Measurements from ENCODE around the gene SAMD14.
A peak's percentile ranks its signal among the peaks of the same experiment; 100 is the strongest.

SAMD14 gene

DNA sequence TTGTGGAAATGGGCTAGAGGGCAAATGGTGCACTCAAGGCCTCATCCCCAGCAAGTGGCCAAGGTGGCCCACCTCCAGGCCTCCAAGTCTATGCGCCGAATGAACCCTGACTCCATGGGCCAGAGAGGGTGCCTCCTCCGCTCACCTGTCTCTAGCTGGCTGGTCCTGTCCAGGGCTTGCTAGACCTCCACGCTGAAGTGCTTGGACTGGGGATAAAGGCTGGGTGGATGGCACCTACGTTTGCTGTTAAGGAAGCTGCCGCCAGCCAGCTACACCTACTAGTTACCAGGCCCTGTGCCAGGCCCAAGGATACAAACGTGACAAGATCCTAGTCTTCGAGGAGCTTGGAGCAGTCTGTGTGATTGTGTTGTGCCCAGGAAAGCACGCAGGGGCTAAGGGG lies 35.1 kb upstream of the SAMD14 start:
- no peak for DNase-seq (ENCODE audit: low spot score)

DNA sequence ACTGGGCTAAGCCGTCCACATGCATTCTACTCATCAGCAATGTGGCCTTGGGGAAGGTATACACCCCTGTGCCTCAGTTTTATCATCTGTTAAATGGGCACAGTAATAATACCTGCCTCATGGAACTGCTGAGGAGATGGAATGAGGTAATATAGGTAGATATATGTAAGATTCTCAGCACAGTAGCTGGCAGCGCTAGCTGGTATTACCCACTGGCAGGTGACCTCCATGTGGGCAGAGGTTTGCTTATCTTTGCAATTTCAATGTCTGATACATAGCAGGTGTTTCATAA lies 34.7 kb upstream of the SAMD14 start:
- DNase-seq (ENCODE audit: low spot score): no peak

GRCh38 chr17:50163843-50164696 lies 34.1 kb upstream of the SAMD14 start:
- DNase-seq (ENCODE audit: low spot score): no peak

- no peak for DNase-seq (ENCODE audit: low spot score)
Measured at GRCh38 chr17:50162466-50163254, 32.7 kb upstream of the SAMD14 start.

- no peak for DNase-seq (ENCODE audit: low spot score)
Measured at GRCh38 chr17:50161911-50162288, 31.9 kb upstream of the SAMD14 start.

DNA sequence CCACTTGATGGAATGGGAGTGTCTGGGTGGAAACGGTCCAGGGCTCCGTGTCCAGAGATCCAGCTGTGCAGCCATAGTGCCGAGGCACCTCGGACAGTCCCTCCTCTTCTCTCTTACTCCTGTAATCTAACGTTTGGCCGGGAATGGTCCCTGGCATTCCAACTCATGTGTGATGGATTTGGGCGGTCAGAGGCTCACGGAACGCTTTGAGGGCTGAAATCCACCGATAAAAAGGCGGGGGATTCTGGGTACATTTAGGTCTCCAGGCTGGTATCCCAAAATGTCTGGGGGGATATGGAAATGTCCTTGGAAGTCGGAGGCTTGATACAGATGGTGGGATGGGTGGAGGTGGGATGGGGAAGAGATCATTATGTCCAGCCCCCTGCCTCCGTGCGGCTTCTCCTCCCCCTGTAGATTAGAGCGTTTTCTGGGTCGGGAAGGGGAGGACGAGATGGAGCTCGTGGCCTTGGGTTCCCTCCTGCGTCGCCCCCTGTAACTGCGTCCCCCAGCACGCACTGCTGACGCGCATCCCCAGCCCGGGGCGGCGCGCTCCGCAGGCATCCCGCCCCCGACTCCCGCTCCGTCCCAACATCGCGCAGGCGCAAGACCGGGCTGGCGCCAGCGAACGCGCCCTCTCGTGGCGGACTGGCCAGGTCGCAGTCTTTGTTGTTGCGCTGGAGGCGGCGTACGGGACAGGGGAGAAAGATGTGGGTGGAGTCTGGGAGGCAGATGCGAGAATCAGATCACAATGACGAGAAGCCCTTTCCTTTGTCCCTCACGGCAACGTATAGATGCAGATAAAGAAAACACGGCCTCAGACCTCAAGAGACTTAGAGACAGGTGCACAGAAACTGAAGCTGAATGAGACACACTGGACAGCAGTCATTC lies 31.3 kb upstream of the SAMD14 start:
- peak; percentile 95 for DNase-seq (ENCODE audit: low spot score)

DNA sequence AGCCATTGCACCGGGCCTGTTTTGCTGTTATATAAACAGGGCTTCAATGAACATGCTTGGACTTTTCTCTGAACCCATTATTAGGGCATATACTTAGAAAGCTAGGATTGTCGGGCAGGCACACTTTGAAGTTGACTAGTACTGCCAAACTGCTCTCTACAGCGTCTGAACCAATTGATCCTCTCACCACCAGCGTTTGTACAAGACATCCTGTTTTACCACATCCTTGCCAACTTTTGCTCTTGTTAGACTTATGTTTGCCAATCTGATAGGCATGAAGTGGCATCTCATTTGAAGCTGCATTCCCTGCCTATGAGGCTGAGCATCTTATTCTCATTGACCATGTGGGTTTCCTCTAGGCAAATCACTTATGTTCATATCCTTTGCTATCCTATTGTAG lies 27.9 kb upstream of the SAMD14 start:
- DNase-seq (ENCODE audit: low spot score): no peak

DNA sequence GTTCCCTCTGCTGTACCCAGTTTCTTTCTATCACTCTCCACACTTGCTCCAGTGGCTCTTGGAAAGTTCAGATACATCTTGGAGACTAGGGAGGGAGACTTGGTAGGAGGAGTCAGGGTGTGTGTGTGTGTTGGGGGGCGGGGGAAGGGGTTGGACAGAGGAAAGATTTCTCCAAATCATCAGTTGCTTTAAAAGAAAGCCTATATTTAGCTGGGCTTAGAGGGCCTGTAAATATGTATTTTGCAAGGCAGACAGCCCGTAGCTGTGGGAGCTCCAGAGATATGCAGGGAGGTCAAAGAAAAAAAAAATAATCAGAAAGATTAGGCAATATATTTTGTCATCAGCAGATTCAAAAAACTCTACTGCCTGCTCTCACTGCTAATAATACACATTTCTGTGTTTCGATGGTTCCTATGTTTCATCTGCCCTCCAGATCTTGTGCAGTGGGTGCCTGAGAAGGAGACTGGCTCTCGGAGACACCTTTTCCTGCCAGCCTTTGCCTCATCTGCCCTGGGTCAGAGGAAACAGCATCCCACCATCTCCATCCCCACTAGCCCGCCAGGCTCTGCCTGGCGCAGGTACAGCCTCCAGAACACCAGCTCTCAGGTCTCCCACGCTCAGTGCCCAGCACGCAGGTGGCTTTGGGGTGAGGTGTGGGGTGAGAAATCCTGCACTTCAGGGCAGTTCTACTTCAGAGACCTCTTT lies 25.3 kb upstream of the SAMD14 start:
- DNase-seq (ENCODE audit: low spot score): no peak

DNA sequence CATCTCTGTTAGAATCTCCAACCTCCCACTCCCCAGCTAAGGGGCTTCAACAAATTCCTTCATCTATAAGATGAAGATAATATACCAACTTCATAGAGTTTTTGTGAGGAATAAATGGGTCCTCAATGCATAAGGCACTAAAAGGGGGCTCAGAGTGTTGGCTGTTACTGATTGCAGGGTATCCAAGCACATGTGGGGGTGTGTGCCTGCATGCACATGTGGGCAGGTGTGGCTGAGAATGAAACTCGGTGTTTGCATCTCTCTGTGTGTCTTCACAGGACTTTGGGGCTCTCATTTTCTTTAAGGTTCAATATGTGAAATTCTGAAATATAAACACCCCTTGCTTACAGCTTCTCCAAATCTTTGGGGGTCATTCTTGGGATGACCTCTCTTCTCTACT lies 24.6 kb upstream of the SAMD14 start:
- DNase-seq (ENCODE audit: low spot score): no peak

DNA sequence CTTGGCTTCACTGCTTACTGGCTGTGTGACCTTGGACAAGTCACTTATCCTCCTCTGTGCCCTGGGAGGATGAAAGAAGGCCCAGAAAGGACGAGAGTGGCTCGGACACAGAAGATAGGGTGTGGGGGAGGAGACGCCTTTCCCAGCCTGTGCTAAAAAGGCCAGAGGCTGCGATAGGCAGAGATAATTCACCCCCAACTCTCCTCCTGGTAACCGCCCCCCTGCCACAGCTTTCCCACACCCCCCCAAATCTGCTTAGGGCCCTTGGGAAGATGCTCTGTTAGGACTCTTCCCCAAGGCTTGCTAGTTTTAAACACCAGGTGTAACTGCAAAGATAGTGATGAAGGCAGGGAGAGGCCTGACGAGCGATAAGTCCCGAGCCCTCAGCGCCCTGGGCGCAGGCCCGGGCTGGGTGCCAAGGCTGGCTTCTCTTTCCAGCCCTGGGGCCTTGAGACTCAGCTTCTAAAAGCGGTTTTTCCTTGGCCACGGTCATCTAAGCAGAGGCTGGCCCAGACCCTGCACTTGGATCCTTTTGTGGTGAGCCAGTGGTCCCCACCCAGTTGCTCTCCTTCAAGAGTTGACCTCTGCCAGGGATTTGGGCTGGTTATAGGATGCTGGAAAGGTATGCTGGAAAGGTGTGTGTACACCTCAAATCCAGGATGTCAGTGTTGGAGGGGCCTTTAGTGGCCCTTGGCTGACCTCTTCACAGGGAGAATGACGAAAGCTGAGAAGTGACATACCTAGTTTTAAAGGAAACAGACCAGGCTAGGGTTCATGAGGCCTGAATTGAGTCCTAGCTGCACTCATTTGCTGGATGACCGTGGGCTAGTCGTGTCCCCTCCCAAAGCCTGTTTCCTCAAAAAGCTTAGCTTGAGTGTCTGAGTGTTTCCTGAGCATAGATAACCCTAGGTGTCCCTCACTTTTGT lies 24.0 kb upstream of the SAMD14 start:
- DNase-seq (ENCODE audit: low spot score): no peak

GRCh38 chr17:50152736-50153135 lies 22.8 kb upstream of the SAMD14 start:
- DNase-seq (ENCODE audit: low spot score): no peak

- DNase-seq (ENCODE audit: low spot score): peak; percentile 55
Measured at GRCh38 chr17:50151937-50152547, 22.1 kb upstream of the SAMD14 start.

DNA sequence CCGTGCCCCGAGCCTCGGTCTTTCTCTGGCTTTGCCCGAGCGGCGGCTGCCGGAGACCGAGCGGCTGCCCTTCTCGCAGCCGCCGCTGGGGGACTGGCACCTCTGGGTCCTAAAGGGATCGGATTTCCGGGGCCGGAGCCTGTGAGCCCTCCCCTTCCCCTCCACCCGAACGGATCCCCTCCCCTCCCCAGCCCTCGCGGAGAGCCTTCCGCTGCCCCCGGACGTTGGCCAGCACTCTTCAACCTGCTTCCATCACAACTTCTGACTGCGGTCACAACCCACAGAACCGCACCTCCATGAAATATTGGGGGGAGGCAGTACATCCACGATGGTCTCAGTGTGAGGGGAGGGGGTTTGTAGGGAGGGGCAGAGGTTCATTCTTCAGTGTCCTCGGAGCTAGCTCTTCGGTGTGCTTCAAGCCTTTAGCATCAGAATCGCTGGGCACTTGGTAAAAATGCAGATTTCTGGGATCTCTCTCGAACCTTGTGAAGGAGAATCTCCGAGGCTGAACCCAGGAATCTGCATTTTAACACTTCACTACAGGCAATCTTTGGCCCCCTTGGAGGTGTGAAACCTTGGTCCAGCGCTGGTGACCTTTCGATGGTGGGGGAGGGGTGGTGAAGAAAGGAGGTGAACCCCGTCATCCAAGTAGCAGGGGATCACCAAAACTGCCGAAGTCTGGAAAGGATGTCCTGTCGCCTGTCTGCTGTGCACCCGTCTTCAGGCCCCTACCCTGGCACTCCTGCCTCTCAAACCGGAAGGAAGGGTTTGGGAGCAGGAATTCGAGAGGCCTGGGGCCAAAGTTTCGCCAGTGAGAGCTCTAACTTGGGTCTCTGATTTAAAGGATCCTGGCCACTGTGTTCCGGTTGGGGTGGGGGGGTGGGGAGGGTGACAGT lies 21.3 kb upstream of the SAMD14 start:
- peak; percentile 88 for DNase-seq (ENCODE audit: low spot score)

GRCh38 chr17:50150354-50151040 lies 20.5 kb upstream of the SAMD14 start, which contains the start of gene PPP1R9B:
Gene PPP1R9B (minus strand): TSS chr17:50150677. CDS start chr17:50150513, 164 bp downstream.
- no peak for DNase-seq (ENCODE audit: low spot score)

DNA sequence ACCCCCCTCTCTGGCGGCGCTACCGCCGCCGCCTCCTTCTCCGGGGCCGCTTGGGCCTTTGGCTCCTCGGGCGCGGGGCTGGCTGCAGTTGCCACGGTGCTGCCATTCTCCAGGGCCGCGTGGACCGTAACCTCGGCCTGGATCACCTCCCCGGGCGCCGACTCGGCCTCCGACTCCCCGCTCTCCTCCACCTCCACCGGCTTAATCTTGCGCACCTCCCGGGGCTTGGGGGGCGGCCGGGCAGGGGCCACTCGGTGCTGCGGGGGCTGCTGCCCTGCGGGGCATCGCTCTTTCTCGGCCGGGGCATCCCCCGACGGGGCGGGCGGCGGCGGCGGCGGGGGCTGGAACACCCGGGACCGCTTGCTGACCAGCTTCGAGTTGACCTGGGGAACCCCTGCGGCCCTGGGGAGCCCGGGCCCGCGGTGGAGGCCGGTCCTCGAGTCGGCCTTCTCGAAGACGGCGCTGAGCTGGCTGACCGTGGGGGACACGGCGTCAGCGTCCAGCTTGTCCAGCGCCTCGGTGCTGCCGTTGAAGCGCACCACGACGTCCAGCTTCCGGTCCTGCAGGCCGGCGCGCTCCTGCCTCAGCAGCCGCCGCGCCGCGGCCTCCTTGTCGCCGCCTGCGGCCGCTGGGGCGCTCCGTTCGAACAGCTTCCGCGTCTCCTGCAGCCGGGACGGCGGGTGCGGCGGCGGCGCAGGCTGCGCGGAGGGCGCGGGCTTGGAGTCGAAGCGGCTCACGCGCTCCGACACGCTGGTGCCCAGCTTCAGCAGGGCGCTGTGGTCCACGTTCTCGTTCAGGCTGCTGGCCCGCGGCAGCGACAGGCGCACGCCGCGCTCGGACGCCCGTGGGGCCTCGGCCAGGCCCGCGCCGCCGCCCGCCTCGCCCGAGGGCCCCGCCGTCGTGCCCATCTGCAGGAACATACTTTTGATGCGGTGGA lies 19.7 kb upstream of the SAMD14 start:
- peak; percentile 51 for DNase-seq (ENCODE audit: low spot score)

- DNase-seq (ENCODE audit: low spot score): no peak
Measured at GRCh38 chr17:50149091-50149416, 19.1 kb upstream of the SAMD14 start.

- DNase-seq (ENCODE audit: low spot score): peak; percentile 86
Measured at GRCh38 chr17:50148226-50149090, 18.5 kb upstream of the SAMD14 start.

All from CD4-positive, alpha-beta T cell treated with Interleukin-2 at 100 ng/mL for 4 hours (primary cell).